Astrocyte of the spinal cord (primary cell): ENCODE results near the gene IL4I1.
"Not testable (repeated sequence)": the region's sequence is repeated elsewhere in the genome, so short reads cannot be mapped to it uniquely, and the experiment has no call there.

Experiments
- DNase-seq: peaks from one replicate; pipeline ENCODE4 v3.0.0; 2011; ENCODE audit warnings: low read depth, low spot score
- H3K4me3 ChIP-seq: 2 replicates; pipeline ENCODE4 v1.5.1; 2011; ENCODE audit warnings: low read depth, mild to moderate bottlenecking, low read length, moderate library complexity
- CTCF ChIP-seq: IDR thresholded peaks from 2 replicates; pipeline ENCODE4 v1.5.1; 2012; ENCODE audit warnings: low read depth, mild to moderate bottlenecking, low read length, inconsistent platforms
- in situ Hi-C: cut with HindIII; loops from 2 replicates; pipeline ENCODE4 v1.10.0; 2017; ENCODE audit warnings: low sequenced_read_pairs

Gene IL4I1

GRCh38 chr19:49929611-49930482 lies 33.2 kb upstream of the IL4I1 start:
- peak overlapping the region; percentile 58 for H3K4me3 ChIP-seq
- in situ Hi-C loops: no loop called here
- peak; percentile 97 for DNase-seq
- no peak for TF ChIP-seq CTCF

GRCh38 chr19:49929121-49929610 lies 32.5 kb upstream of the IL4I1 start, which contains the start of the genes ATF5 and NUP62:
Gene ATF5, plus strand, starts transcription at chr19:49929205. Its CDS starts 1,646 bp downstream, at chr19:49930851.
Gene NUP62, minus strand, starts transcription at chr19:49929504. Its CDS starts 19,697 bp downstream, at chr19:49909807.
- no peak for TF ChIP-seq CTCF
- in situ Hi-C loops: no loop called here
- DNase-seq: peak; percentile 86
- H3K4me3 ChIP-seq: peak within 1 kb of the TSS; percentile 58

- in situ Hi-C loops: no loop called here
- DNase-seq: no peak
- no peak overlapping the region for H3K4me3 ChIP-seq
- no peak for TF ChIP-seq CTCF
These were observed 31.0 kb upstream of the IL4I1 start for GRCh38 chr19:49927526-49928264.

GRCh38 chr19:49926515-49926914 lies 29.8 kb upstream of the IL4I1 start:
- H3K4me3 ChIP-seq: no peak overlapping the region
- in situ Hi-C loops: no loop called here
- no peak for TF ChIP-seq CTCF
- DNase-seq: no peak

- TF ChIP-seq CTCF: no peak
- DNase-seq: no peak
- no peak overlapping the region for H3K4me3 ChIP-seq
- in situ Hi-C loops: no loop called here
These were observed 28.8 kb upstream of the IL4I1 start for GRCh38 chr19:49925486-49925885.

GRCh38 chr19:49924881-49925210 lies 28.2 kb upstream of the IL4I1 start:
- DNase-seq, in situ Hi-C loops, H3K4me3 ChIP-seq: not testable (repeated sequence)
